Ascending aorta (tissue), 2 donors: ENCODE measurements around the gene RGS1. TPM values are rescaled to one million over a fixed set of nuclear protein-coding genes. Genes with fewer than 3 reads are reported as not detected.

Experiments
- DNase-seq, 2 donors: peaks; one replicate each; pipeline ENCODE4 v3.0.0-alpha.2; 2019; ENCODE audit warnings: low spot score in 2 of 2
- H3K27ac ChIP-seq, 2 donors: fragments of 200-600 bp; sonication (generic); one replicate each; pipeline ENCODE4 v1.5.1; 2016 to 2017; ENCODE audit warnings: mild to moderate bottlenecking in 1 of 2
- H3K27me3 ChIP-seq: fragments of 200-600 bp; sonication (generic); one replicate; pipeline ENCODE4 v1.5.1; 2017
- H3K36me3 ChIP-seq, 2 donors: fragments of 200-600 bp; sonication (generic); one replicate each; pipeline ENCODE4 v1.5.1; 2016
- H3K4me1 ChIP-seq, 2 donors: fragments of 200-600 bp; sonication (generic); one replicate each; pipeline ENCODE4 v1.5.1; 2016 to 2017; ENCODE audit warnings: mild to moderate bottlenecking in 1 of 2
- H3K4me3 ChIP-seq, 2 donors: fragments of 200-600 bp; sonication (generic); one replicate each; pipeline ENCODE4 v1.5.1; 2016 to 2017; ENCODE audit warnings: mild to moderate bottlenecking in 1 of 2
- H3K9me3 ChIP-seq, 2 donors: fragments of 200-600 bp; sonication (generic); one replicate each; pipeline ENCODE4 v1.5.1; 2016
- intact Hi-C: fragments of 100-400 bp; cut with DNase I; formaldehyde crosslinking; loops from one replicate; pipeline ENCODE4 v1.15.1; 2023
- total RNA-seq: library from RNA; depleted of rRNA; stranded (reverse); fragments of >200 nt; gene quantifications from one replicate; pipeline ENCODE4 v1.1.0, GENCODE V29; 2016
- TF ChIP-seq, protein P1 (sequence below), 3 experiments: fragments of 200-600 bp in 2 of 3; fragments of 450-650 bp in 1 of 3; sonication (generic) in 2 of 3; IDR thresholded peaks; one replicate each; pipeline ENCODE4 v1.5.1; 2016 to 2019; ENCODE audit warnings: antibody characterized with exemption in 3 of 3, mild to moderate bottlenecking in 1 of 3, moderate library complexity in 1 of 3

Gene RGS1
- total RNA-seq, 1 donor from 2014 or later, result 13.0 TPM

DNA sequence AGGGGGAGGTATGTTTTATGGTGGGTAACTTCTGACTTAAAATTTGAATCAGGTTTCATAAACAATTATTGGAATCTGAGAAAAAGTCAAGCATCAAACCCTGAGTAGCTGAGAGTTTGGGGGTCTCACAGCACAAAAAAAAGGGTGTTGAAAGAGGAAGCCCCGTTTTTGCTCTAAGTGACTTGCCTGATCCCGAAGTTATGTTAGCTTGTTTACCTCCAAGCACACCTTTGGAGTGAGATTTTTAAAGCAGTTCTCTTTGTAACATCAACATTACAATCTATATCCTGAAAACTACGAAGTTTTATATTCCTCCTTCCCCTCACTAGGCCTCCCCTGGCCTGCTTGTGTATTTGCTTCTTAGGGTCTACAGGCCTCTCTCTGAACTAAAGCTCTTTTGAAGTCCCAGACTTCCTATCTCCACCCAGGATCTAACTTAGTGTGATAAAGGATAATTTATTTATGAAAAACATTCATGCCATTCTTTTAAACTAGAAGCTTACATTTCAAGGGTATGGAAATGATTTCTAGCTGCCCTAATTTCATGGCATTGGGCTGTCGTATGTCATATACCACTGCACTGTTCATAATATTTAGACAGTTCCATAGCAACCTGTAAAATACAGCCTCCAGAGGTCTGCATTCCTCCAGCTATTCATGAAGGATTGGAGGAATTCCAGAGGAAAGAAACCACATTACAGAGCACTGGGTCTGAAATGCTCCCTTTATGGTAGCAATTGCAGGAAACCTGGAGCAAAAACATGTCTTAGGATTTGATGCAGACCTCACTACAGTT, 36.1 kb upstream of the RGS1 start:
- H3K27ac ChIP-seq, result peak overlapping the region; percentile 81 to 90
- no peak overlapping the region for H3K4me3 ChIP-seq
- intact Hi-C loops, result loop anchor here (2.0 kb wide), 2 partner anchors 15 to 19 kb away; no protein-coding TSS in a partner anchor
- H3K27me3 ChIP-seq, result no peaks in the 10 kb centered on the region
- TF ChIP-seq, protein P1, sequence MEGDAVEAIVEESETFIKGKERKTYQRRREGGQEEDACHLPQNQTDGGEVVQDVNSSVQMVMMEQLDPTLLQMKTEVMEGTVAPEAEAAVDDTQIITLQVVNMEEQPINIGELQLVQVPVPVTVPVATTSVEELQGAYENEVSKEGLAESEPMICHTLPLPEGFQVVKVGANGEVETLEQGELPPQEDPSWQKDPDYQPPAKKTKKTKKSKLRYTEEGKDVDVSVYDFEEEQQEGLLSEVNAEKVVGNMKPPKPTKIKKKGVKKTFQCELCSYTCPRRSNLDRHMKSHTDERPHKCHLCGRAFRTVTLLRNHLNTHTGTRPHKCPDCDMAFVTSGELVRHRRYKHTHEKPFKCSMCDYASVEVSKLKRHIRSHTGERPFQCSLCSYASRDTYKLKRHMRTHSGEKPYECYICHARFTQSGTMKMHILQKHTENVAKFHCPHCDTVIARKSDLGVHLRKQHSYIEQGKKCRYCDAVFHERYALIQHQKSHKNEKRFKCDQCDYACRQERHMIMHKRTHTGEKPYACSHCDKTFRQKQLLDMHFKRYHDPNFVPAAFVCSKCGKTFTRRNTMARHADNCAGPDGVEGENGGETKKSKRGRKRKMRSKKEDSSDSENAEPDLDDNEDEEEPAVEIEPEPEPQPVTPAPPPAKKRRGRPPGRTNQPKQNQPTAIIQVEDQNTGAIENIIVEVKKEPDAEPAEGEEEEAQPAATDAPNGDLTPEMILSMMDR (IDR thresholded peaks at IDR 0.05), result no peak
- H3K4me1 ChIP-seq, result peaks cover 12 to 21% of the 10 kb centered on the region in 2 donors
- no peaks in the 10 kb centered on the region for H3K9me3 ChIP-seq
- DNase-seq, result no peak
- no peaks in the 10 kb centered on the region for H3K36me3 ChIP-seq

DNA sequence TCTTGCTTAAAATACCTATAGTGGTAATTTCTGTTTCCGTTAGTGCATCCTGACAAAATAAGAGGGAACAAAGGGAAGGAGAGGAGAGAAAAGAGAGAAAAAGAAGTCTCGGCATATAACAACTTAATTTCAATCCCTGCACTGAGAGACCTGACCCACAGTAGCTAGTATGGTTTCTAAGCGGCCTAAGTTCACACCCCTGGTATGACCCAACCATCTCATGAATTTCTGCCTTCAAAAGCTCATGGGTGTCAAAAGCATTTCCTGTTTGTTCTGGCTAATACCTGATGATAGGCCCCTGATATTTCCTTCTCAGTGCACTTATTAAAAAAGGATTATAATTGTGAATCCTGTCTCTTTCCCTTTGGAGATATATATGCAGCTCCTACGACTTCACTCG, 32.1 kb upstream of the RGS1 start:
- intact Hi-C loops, result no loop called here
- H3K4me1 ChIP-seq, result peaks cover 12 to 17% of the 10 kb centered on the region in 2 donors
- DNase-seq, result no peak

DNA sequence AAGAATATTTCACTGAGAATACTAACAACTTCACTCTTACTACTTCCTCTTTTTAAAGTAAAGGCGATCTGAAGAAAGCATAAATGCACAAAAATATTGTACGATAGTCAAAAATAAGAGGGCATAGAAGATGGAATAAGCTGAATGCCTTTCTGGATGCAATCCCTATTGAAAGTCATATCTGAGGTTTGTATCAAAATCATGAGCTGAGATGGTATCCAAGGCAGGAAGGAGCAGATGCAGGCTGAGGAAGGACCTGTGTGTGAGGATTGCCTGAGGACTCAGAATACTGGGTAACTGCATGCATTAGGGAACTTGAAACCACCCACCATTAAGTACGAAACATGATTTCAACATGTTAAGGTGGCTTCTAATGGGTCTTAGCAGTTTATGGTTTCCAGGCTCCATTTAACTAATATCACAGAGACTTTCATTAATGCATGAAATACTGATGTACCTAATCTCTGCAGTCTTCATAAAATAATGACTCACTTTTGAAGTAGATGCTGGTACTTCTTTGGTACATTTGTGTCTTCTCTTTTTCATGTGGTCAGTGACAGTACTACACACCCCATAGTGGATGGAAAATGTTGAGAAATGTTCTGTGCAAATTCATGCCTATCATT, 29.6 kb upstream of the RGS1 start:
- DNase-seq, result no peak
- Histone ChIP-seq H3K4me3 (no peak overlapping the region), H3K9me3 (no peaks in the 10 kb centered on the region), H3K4me1 (no peaks in the 10 kb centered on the region), H3K27ac (no peak overlapping the region), H3K27me3 (no peaks in the 10 kb centered on the region), H3K36me3 (no peaks in the 10 kb centered on the region)
- intact Hi-C loops, result no loop called here
- TF ChIP-seq, protein P1 (IDR thresholded peaks at IDR 0.05), result peak in 2 of 3 experiments; percentile 8 to 10

More for the DNA sequence above, 32.1 kb upstream of the RGS1 start:
- Histone ChIP-seq H3K27me3 (no peaks in the 10 kb centered on the region), H3K27ac (no peak overlapping the region), H3K9me3 (no peaks in the 10 kb centered on the region), H3K4me3 (no peak overlapping the region), H3K36me3 (no peaks in the 10 kb centered on the region)
- TF ChIP-seq, protein P1 (IDR thresholded peaks at IDR 0.05), result no peak

DNA sequence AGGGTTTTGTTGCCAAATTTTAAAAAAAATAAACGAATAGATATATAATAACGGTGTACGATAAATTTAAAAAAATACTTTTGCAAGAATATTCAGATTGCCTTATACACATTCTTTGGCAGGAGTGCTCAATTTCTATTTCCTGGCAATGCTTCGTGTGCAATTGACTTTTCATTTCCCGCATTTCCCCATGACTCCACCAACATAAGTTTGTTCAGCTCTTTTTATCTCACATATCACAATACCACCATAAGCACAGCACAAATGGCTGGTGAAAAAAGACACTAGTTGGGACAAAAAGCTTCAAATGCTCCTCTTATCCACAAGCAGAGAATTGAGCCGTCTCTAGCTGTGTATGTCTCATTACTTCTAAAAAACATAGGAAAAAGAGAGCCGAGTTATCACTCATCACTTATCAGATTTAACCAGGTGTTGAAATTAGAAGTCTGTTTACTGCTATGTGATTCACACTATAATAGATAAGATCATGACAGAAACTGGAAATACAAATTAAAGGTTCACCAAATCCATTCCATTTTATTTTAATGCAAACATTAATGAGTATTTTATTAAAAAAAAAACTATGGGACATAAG, 28.9 kb upstream of the RGS1 start:
- DNase-seq, result no peak
- H3K9me3 ChIP-seq, result no peaks in the 10 kb centered on the region
- peaks cover 0 to 3% of the 10 kb centered on the region in 2 donors for H3K4me1 ChIP-seq
- H3K4me3 ChIP-seq, result no peak overlapping the region
- H3K36me3 ChIP-seq, result no peaks in the 10 kb centered on the region
- intact Hi-C loops, result no loop called here
- TF ChIP-seq, protein P1 (IDR thresholded peaks at IDR 0.05), result peak in 1 of 3 experiments; percentile 0
- no peak overlapping the region for H3K27ac ChIP-seq
- no peaks in the 10 kb centered on the region for H3K27me3 ChIP-seq

DNA sequence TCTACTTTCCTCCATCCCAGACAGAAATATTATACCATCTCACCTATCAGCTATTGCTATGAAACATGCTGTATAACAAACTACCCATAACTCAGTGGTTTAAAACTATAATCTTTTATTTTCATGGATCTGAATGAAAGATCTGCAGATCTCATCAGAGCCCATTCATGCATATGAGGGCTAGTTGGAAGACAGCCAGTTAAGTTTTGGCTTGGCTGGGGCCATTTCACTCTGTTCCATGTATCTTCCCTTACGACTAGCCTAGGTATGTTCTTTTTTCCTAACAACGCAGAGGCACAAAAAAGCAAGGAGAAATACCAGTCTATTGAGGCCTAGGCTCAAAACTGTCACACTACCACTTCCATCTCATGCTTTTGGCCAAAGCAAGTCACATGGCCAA, 28.1 kb upstream of the RGS1 start:
- no peaks in the 10 kb centered on the region for H3K27me3 ChIP-seq

More for the DNA sequence above, 28.1 kb upstream of the RGS1 start:
- Histone ChIP-seq H3K9me3 (no peaks in the 10 kb centered on the region), H3K4me1 (peaks cover 0 to 3% of the 10 kb centered on the region in 2 donors), H3K27ac (no peak overlapping the region), H3K36me3 (no peaks in the 10 kb centered on the region), H3K4me3 (no peak overlapping the region)
- DNase-seq, result no peak
- intact Hi-C loops, result no loop called here
- TF ChIP-seq, protein P1 (IDR thresholded peaks at IDR 0.05), result no peak
